ENCODE data around the gene CEPT1. TPM values are rescaled to one million over a fixed set of nuclear protein-coding genes. Genes with fewer than 3 reads are reported as not detected.

CEPT1 gene
- total RNA-seq, 1 experiment from 2014 or later, result 33.0 TPM

DNA sequence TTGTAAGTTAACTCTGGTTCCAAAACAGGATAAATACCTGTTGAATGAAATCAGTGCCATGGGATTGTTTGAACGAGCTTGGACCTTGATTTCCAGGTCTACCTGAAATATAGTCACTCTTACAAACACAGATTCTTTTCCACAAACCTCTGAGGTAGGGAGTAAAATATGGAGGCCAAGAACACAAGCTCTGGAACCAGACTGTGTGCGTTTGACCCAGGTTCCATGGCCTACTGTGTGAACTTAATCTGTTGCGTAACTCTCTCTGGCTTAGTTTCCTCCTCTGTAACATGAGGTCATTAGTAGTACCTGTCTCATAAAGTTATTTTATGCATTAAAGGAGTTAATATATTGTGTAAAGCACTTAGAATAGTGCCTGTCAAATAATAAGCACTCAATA is 35.3 kb downstream of the CEPT1 start:
- no peaks in the 10 kb centered on the region for H3K79me1 ChIP-seq (ENCODE audit: insufficient read depth, low read depth, low read length, poor library complexity, severe bottlenecking)
- peaks cover 0 to 12% (median 5%) of the 10 kb centered on the region in 3 experiments; a peak in 4 of 7 replicates for H3K36me3 Mint-ChIP-seq (ENCODE audit: insufficient read depth in 1 of 3, low read depth in 3 of 3)
- no peak overlapping the region for H4K8ac ChIP-seq (replicated peaks; ENCODE audit: insufficient read length, low read depth, low read length)
- no peak overlapping the region for H3K56ac ChIP-seq (ENCODE audit: insufficient read length, low read depth, low read length)
- H3K9me3 Mint-ChIP-seq, result no peaks in the 10 kb centered on the region
- DNase-seq, result no peak
- no peak overlapping the region for H3K14ac ChIP-seq (ENCODE audit: insufficient read depth, low read length)
- H3K4me3 Mint-ChIP-seq, result no peak overlapping the region
- H2BK20ac ChIP-seq (ENCODE audit: low read depth, low read length, poor library complexity, severe bottlenecking), result no peak overlapping the region
- H4K5ac ChIP-seq (ENCODE audit: insufficient read length, low read depth, low read length), result no peak overlapping the region
- H2AFZ ChIP-seq (ENCODE audit: low read length), result no peak overlapping the region
- H3K9ac ChIP-seq (ENCODE audit: extremely low read depth, insufficient read length, low read length), result no peak overlapping the region
- H3K4me1 ChIP-seq (ENCODE audit: insufficient read depth, low read length), result no peaks in the 10 kb centered on the region
- no peak overlapping the region for H2BK15ac ChIP-seq (ENCODE audit: low read depth, low read length)
- H2AK5ac ChIP-seq (ENCODE audit: insufficient read length, low read length), result no peak overlapping the region
- no peak overlapping the region for H3K4ac ChIP-seq (ENCODE audit: low read depth, low read length)
- H2BK120ac ChIP-seq (ENCODE audit: low read depth, low read length, poor library complexity, severe bottlenecking), result no peak overlapping the region
- H2BK12ac ChIP-seq (ENCODE audit: insufficient read length, low read depth, low read length), result no peak overlapping the region
- H3K27me3 Mint-ChIP-seq (ENCODE audit: low read depth), result no peaks in the 10 kb centered on the region
- no peaks in the 10 kb centered on the region for H3K27me3 ChIP-seq (ENCODE audit: insufficient read depth, low read length)
- H3K27ac ChIP-seq (ENCODE audit: insufficient read length, low read depth, low read length), result no peak overlapping the region
- H3K9me3 ChIP-seq (ENCODE audit: control insufficient read depth, low read depth, low read length), result no peaks in the 10 kb centered on the region
- no peak overlapping the region for H3K18ac ChIP-seq (ENCODE audit: insufficient read length, low read depth, low read length)
- H3T11ph ChIP-seq (ENCODE audit: low read length), result no peak overlapping the region
- H3K4me2 ChIP-seq (ENCODE audit: insufficient read depth, insufficient read length, low read length), result no peak overlapping the region
- H4K91ac ChIP-seq (ENCODE audit: insufficient read length, low read depth, low read length), result no peak overlapping the region
- no peak overlapping the region for H3K23ac ChIP-seq (ENCODE audit: insufficient read length, low read depth, low read length)
- TF ChIP-seq, protein P1, sequence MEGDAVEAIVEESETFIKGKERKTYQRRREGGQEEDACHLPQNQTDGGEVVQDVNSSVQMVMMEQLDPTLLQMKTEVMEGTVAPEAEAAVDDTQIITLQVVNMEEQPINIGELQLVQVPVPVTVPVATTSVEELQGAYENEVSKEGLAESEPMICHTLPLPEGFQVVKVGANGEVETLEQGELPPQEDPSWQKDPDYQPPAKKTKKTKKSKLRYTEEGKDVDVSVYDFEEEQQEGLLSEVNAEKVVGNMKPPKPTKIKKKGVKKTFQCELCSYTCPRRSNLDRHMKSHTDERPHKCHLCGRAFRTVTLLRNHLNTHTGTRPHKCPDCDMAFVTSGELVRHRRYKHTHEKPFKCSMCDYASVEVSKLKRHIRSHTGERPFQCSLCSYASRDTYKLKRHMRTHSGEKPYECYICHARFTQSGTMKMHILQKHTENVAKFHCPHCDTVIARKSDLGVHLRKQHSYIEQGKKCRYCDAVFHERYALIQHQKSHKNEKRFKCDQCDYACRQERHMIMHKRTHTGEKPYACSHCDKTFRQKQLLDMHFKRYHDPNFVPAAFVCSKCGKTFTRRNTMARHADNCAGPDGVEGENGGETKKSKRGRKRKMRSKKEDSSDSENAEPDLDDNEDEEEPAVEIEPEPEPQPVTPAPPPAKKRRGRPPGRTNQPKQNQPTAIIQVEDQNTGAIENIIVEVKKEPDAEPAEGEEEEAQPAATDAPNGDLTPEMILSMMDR (conservative IDR thresholded peaks at IDR 0.05), result no peak
- H2BK5ac ChIP-seq (ENCODE audit: insufficient read length, low read length), result no peak overlapping the region
- no peak overlapping the region for H3K27ac Mint-ChIP-seq
- H3K4me1 Mint-ChIP-seq, result no peaks in the 10 kb centered on the region
- H3K79me2 ChIP-seq (ENCODE audit: insufficient read depth, low read length), result no peaks in the 10 kb centered on the region
- no peaks in the 10 kb centered on the region for H3K23me2 ChIP-seq (ENCODE audit: insufficient read length, low read depth, low read length, poor library complexity, severe bottlenecking)
- no CpG with 5 or more reads among the region's 3 CpGs for WGBS (ENCODE audit: extremely low coverage, insufficient read length, low lambda C conversion rate)
- no peaks in the 10 kb centered on the region for H4K20me1 ChIP-seq (ENCODE audit: control insufficient read depth, insufficient read depth, insufficient read length)

Measured in H9 (cell line).